ES-I3 (cell line): ENCODE measurements around the gene KCNIP3.

Experiments
- H3K36me3 ChIP-seq: 2 replicates; pipeline ENCODE4 v1.6.1; 2013; ENCODE audit warnings: mild to moderate bottlenecking, low read length, control low read depth, moderate library complexity; ENCODE audit not compliant: insufficient read depth
- H3K4me1 ChIP-seq: 2 replicates; pipeline ENCODE4 v1.6.1; 2013; ENCODE audit warnings: mild to moderate bottlenecking, control low read depth, low read length; ENCODE audit not compliant: insufficient read depth
- H3K9ac ChIP-seq: 2 replicates; pipeline ENCODE4 v1.6.1; 2013; ENCODE audit warnings: low read depth, mild to moderate bottlenecking, low read length, moderate library complexity
- H3K9me3 ChIP-seq: 2 replicates; pipeline ENCODE4 v1.6.1; 2013; ENCODE audit warnings: mild to moderate bottlenecking, low read length, moderate library complexity; ENCODE audit not compliant: control insufficient read depth, insufficient read depth

The KCNIP3 gene

GRCh38 chr2:95382686-95383634, 85.8 kb downstream of the KCNIP3 start:
- H3K36me3 ChIP-seq: no peaks in the 10 kb centered on the region
- H3K9me3 ChIP-seq: no peaks in the 10 kb centered on the region

DNA sequence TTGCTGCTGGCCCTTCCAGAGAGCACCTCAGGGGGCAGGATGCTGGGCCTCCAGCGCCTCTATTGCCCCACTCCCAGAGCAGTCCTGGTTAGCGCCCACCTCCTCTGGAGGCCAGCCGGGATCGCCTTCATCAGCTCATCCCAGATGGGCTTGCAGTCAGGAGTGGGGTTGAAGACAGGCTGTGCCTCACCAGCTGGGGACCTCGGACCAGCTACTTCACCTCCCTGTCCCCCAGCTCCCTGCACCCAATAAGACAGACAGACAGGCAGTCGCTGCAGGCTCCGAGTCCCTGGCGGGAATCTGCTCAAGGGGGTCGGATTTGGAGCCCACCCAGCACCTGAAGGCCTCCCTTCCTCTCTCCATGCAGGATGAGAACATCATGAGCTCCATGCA, 86.5 kb downstream of the KCNIP3 start:
- Histone ChIP-seq H3K4me1 (no peaks in the 10 kb centered on the region; the same call in 1 of the 2 replicates), H3K36me3 (no peaks in the 10 kb centered on the region), H3K9me3 (no peaks in the 10 kb centered on the region), H3K9ac (no peak overlapping the region)

More at GRCh38 chr2:95382686-95383634, 85.8 kb downstream of the KCNIP3 start:
- Histone ChIP-seq H3K4me1 (no peaks in the 10 kb centered on the region; the same call in 1 of the 2 replicates), H3K9ac (no peak overlapping the region)

GRCh38 chr2:95384854-95385569, 87.9 kb downstream of the KCNIP3 start:
- H3K36me3 ChIP-seq: no peaks in the 10 kb centered on the region
- no peak overlapping the region for H3K9ac ChIP-seq
- H3K9me3 ChIP-seq: no peaks in the 10 kb centered on the region
- H3K4me1 ChIP-seq: no peaks in the 10 kb centered on the region; the same call in 1 of the 2 replicates

GRCh38 chr2:95385570-95385984, 88.4 kb downstream of the KCNIP3 start:
- H3K36me3 ChIP-seq: no peaks in the 10 kb centered on the region
- no peaks in the 10 kb centered on the region; the same call in 1 of the 2 replicates for H3K4me1 ChIP-seq
- no peak overlapping the region for H3K9ac ChIP-seq
- no peaks in the 10 kb centered on the region for H3K9me3 ChIP-seq

- H3K36me3 ChIP-seq: no peaks in the 10 kb centered on the region
- H3K4me1 ChIP-seq: no peaks in the 10 kb centered on the region; the same call in 1 of the 2 replicates
- H3K9ac ChIP-seq: no peak overlapping the region
- no peaks in the 10 kb centered on the region for H3K9me3 ChIP-seq
Measured at GRCh38 chr2:95386031-95386430, 88.9 kb downstream of the KCNIP3 start.

DNA sequence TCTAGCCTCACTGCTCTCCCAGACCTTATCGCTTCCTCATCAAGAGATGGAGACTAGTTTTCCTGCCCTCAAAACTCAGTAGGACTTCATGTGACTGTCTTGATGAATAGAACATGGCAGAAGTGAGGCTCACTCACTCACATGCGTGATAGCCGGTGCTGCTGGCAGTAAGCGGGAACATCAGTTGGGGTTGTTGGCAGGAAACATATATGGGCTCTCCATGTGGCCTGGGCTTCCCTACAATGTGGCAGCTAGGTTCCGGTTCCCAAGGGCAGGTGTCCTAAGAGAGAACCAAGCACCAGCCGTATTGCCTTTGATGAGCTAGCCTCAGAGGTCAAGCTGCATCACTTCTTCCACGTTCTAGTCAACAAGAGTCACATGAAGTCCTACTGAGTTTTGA, 90.2 kb downstream of the KCNIP3 start:
- Histone ChIP-seq H3K4me1 (no peaks in the 10 kb centered on the region; the same call in 1 of the 2 replicates), H3K9me3 (no peaks in the 10 kb centered on the region), H3K36me3 (no peaks in the 10 kb centered on the region), H3K9ac (no peak overlapping the region)

GRCh38 chr2:95388091-95388692, 91.0 kb downstream of the KCNIP3 start:
- Histone ChIP-seq H3K4me1 (no peaks in the 10 kb centered on the region; the same call in 1 of the 2 replicates), H3K36me3 (no peaks in the 10 kb centered on the region), H3K9ac (no peak overlapping the region), H3K9me3 (no peaks in the 10 kb centered on the region)

- no peaks in the 10 kb centered on the region for H3K9me3 ChIP-seq
- H3K36me3 ChIP-seq: no peaks in the 10 kb centered on the region
- H3K9ac ChIP-seq: no peak overlapping the region; the same call in 1 of the 2 replicates
- no peaks in the 10 kb centered on the region; the same call in 1 of the 2 replicates for H3K4me1 ChIP-seq
Measured at GRCh38 chr2:95388856-95389244, 91.7 kb downstream of the KCNIP3 start.

DNA sequence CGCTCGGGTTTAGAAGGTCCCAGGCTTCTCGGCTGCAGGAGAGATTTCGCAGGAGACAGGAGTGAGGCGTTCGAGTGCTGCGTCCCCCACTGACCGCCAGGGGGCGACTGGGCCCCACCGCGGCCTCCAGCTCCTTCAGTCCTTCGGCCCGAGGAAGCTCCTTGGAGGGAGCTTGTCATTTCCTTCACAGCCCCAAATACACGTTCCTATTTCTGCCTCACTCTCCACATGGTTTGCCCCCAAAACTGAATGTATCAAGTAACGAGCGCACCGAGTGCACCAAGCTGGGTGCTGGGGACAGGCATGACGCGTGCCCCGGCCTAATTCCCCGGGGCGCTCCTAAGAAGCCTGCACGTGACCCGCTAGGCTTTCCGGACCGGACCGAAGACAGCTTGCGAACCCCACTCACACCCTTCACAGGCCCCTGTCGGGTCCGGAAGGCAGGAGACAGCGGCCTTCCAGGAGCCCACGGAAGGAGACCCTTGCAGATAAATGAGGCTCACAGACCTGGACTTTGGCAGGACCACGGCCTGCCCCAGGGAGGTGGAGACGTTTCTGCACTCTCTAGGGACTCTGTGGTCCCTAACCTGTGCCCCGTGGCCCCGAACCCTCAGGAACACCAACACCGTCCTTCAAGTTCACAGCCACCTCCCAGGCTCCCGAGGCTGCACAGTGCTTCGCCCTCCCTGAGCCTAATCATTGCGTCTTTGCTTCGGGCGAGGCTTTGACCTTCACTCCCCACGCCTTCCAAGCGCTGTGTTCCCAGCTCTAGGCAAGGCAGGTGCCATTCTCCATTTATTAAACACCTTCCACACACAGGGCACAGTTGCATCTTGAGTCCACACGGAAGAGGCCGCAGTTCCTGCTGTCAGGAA, 92.3 kb downstream of the KCNIP3 start:
- Histone ChIP-seq H3K9ac (no peak overlapping the region; the same call in 1 of the 2 replicates), H3K9me3 (no peaks in the 10 kb centered on the region)

DNA sequence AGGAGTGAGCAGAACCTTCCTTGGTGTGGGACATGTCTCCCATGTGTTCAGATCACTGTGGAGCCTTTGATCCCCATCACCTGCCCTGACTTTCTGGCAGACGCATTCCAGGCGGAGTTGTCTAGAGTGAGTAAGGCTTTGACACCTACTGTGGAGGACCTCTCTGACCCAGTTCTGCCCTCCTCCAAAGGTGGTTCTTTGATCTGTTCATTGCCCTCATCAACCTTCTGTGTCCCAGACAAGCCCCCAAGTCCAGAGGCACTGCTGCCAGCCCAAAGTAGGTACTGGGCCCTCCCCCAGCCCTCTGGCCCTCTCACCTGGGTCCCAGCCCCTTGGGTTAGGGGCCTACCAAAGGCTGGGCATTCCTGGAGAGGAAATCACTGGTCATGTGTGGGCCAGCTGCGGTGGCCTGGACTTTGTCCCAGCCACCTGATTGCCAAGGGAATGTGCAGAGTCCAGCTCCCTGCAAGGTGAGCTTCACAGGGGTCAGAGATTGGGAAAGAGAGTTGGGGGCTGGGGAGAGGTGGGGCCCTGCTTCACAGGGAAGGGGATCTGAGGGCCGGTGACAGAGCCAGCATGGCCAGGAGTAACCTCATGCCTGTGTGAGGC, 93.2 kb downstream of the KCNIP3 start:
- Histone ChIP-seq H3K4me1 (no peaks in the 10 kb centered on the region; the same call in 1 of the 2 replicates), H3K36me3 (no peaks in the 10 kb centered on the region), H3K9me3 (no peaks in the 10 kb centered on the region), H3K9ac (no peak overlapping the region)

More for the DNA sequence above, 92.3 kb downstream of the KCNIP3 start:
- Histone ChIP-seq H3K4me1 (no peaks in the 10 kb centered on the region; the same call in 1 of the 2 replicates), H3K36me3 (no peaks in the 10 kb centered on the region)

DNA sequence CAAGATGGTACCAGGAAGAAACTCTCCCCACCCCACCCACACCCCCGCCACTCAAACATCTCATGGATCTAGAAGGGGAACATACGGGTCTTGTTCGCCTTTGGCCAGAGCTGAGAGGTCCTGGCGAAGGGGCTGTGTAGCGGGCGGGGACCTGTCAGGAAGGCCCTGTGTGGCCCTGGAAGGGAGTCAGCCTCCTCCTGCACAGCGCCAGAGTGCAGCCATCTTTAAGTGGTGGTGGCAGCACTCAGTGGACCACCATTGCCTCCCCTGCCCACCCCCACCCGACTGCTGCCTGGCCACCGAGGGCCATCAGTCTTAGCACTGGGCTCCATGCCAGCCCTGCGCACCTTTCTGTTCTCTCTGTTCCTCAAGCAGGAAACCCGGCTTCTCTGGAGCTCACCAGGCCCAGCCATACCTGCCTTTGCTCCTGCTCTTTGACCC, 93.8 kb downstream of the KCNIP3 start:
- no peak overlapping the region for H3K9ac ChIP-seq
- no peaks in the 10 kb centered on the region for H3K9me3 ChIP-seq
- no peaks in the 10 kb centered on the region for H3K4me1 ChIP-seq
- H3K36me3 ChIP-seq: no peaks in the 10 kb centered on the region

DNA sequence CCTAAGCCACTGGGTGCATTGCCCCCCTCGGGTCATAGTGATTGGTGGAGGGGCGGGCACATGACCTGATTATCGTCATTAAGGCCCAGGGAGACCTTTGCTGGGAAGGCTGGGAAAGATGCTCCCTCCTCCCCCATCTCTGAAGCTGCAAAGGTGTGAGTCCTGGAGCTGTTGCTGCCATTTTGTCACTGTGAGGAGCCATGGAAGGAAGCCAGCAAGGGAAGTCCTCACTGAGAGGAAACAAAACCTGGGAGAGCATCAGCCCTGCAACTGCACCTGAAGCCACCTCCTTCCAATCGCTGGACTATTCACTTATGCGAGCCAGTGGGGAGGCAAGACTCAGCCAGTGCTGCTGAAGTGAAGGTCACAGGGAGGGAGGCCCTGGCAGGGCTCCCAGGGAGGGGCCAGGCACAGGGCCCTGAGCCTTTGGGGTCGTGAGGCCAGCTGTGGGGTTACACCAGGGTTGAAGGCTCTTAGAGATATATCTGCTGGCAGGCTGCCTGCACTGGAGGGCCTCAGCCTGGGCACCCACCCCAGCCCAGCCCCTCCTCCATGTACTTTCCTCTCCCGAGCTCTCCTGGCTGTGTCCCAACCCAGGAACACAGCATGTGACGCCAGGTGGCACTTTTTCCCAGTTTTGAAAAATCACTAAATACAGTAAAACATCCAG, 94.6 kb downstream of the KCNIP3 start:
- Histone ChIP-seq H3K9me3 (no peaks in the 10 kb centered on the region), H3K36me3 (no peaks in the 10 kb centered on the region), H3K4me1 (no peaks in the 10 kb centered on the region), H3K9ac (no peak overlapping the region)

DNA sequence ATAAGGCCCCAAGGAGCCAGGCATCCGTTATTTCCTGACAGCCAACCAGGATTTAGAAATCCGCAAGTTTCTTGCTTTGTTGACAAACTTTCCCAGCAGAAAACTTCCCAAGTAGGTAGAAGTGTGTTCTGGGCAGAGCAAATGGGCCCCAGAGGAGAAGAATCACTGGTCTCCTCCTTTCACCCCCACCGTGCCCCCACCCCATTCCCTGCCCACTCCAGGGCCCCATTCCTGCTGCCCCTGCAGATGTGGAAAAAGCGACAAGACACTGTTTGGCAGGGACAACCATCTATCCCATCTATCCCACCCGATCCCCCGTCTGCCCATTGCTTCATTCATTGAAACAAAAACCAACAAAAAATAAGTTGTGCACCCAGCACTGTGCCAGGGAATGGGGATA, 95.2 kb downstream of the KCNIP3 start:
- Histone ChIP-seq H3K36me3 (no peaks in the 10 kb centered on the region), H3K9ac (no peak overlapping the region), H3K4me1 (no peaks in the 10 kb centered on the region), H3K9me3 (no peaks in the 10 kb centered on the region)
